ENCODE data around the gene GLT1D1. TPM values are rescaled to one million over a fixed set of nuclear protein-coding genes. Genes with fewer than 3 reads are reported as not detected.

GLT1D1 gene
- total RNA-seq, 4 donors from 2014 or later: 1.0 to 4.9 (median 3.0) TPM

DNA sequence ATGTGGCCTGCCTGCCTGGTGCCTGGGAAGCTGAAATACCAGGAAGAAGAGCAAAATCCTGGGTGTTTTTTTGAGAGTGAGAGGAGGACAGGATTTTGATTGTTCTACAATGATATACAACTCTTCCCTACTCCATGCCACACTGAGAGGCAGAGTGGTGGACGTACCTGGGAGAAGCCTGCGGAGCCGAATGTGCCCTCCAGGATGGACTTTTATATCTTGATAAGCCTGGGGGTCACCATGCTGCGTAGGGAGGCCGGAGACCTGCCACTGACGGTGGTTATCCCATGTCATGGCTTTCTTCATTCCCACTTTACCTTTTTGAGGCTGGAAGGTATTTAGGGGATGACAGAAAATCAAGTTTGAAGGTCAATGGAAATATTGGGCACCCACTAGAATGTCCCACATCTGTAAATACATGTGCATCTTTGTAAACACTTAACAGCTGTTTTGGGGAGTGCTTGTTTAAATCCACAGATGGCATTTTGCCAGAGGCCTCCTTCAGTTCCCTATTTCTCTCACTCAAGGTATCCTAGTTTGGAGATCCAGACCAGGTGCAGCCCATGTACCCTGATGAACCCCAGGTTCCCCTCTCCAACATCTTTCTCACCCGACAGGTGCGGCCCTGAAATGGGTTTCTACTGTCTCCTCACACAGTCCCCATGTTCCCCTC, 1.1 kb upstream of the GLT1D1 start:
- DNase-seq: no peak
- TF ChIP-seq, protein P1, sequence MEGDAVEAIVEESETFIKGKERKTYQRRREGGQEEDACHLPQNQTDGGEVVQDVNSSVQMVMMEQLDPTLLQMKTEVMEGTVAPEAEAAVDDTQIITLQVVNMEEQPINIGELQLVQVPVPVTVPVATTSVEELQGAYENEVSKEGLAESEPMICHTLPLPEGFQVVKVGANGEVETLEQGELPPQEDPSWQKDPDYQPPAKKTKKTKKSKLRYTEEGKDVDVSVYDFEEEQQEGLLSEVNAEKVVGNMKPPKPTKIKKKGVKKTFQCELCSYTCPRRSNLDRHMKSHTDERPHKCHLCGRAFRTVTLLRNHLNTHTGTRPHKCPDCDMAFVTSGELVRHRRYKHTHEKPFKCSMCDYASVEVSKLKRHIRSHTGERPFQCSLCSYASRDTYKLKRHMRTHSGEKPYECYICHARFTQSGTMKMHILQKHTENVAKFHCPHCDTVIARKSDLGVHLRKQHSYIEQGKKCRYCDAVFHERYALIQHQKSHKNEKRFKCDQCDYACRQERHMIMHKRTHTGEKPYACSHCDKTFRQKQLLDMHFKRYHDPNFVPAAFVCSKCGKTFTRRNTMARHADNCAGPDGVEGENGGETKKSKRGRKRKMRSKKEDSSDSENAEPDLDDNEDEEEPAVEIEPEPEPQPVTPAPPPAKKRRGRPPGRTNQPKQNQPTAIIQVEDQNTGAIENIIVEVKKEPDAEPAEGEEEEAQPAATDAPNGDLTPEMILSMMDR (IDR thresholded peaks at IDR 0.05 in 4 of 5, conservative IDR thresholded peaks at IDR 0.05 in 1 of 5): no peak
- no peak for TF ChIP-seq POLR2A (IDR thresholded peaks at IDR 0.05)
- in situ Hi-C loops (cut with MboI; ENCODE audit: low sequenced_read_pairs in 4 of 4) (no loop called here), intact Hi-C loops (cut with DNase I; ENCODE audit: low total_unique reads) (no loop called here)
- no peak overlapping the region for H3K4me3 ChIP-seq
- H3K27me3 ChIP-seq: peaks cover 2 to 6% (median 6%) of the 10 kb centered on the region in 3 donors
- H3K9me3 ChIP-seq: no peaks in the 10 kb centered on the region
- no peak overlapping the region for H3K27ac ChIP-seq
- H3K4me1 ChIP-seq: no peaks in the 10 kb centered on the region
- ATAC-seq: no peak
- no peaks in the 10 kb centered on the region for H3K36me3 ChIP-seq

DNA sequence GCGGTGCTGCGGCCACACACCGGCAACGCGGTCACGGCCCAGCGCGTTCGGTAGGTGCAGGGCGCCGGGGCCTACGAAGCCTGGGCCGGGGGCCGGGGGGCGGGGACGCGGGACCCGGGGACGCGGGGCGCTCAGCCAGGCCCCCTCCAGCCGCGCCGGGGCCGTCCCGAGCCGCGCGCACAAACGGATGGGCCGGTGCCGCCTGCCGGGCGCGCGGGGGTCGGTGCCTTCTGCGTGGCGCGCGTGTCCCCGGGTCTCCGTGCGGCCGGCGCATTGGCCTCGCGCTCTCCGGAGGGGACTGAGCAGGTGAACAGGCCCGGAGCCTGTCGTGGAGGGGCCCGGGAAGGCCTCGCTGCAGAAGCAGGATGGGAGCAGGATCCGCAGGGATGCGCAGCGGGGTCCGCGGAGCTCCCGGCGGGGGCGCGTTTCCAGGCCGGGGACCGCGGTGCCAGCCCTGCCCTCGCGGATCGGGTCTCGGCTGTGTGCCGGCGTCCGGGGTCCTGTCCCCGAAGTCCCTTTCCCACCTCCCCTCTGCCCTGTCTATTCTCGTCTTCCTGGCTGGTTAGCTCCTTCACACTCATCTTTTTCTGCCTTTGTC, 421 bp downstream of the GLT1D1 start:
- intact Hi-C loops (cut with DNase I; ENCODE audit: low total_unique reads): loop anchor here (1.0 kb wide), 1 partner anchor 71 kb away; no protein-coding TSS in a partner anchor
- Histone ChIP-seq H3K9me3 (no peaks in the 10 kb centered on the region), H3K4me1 (no peaks in the 10 kb centered on the region), H3K27me3 (peaks cover 2 to 6% (median 6%) of the 10 kb centered on the region in 3 donors), H3K27ac (no peak overlapping the region), H3K36me3 (no peaks in the 10 kb centered on the region), H3K4me3 (peak overlapping the region; percentile 36 to 54 (median 47))
- in situ Hi-C loops (cut with MboI; ENCODE audit: low sequenced_read_pairs in 4 of 4): no loop called here
- peak; percentile 24 to 37 for ATAC-seq
- TF ChIP-seq POLR2A (IDR thresholded peaks at IDR 0.05): no peak
- no peak for DNase-seq

DNA sequence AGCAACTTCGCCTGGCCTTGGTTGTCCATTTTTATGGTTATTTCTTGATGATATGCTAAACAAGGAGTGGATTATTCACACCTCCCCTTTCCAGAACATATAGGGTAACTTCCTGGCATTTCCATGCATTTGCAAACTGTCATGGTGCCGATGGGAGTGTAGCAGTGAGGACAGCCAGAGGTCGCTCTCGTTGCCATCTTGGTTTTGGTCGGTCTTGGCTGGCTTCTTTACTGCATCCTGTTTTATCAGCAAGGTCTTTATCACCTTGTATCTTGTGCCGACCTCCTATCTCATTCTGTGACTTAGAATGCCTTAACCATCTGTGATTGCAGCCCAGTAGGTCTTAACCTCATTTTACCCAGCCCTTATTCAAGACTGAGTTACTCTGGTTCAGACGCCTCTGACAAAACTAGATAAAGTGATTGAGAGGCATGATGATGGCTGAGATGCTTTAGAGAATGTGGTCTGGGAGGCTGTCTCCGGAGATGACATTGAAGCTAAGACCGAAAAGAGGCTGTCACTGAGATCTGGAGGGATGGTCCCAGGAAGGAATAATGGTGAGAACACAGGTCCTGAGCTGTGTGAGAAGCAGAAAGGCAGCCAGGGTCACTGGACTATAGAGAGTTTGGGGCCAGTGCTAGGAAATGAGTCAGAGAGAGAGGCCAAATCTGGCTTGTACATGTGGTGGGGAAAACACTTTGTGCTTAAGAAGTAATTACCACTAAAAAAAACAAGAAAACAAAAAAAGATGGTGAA, 2.9 kb downstream of the GLT1D1 start:
- peaks cover 2 to 6% (median 6%) of the 10 kb centered on the region in 3 donors for H3K27me3 ChIP-seq
- no peak overlapping the region for H3K27ac ChIP-seq
- no peak for TF ChIP-seq POLR2A (IDR thresholded peaks at IDR 0.05)
- TF ChIP-seq, protein P1 (IDR thresholded peaks at IDR 0.05 in 4 of 5, conservative IDR thresholded peaks at IDR 0.05 in 1 of 5): no peak
- ATAC-seq (no peak), DNase-seq (no peak)
- H3K36me3 ChIP-seq: no peaks in the 10 kb centered on the region
- no peaks in the 10 kb centered on the region for H3K4me1 ChIP-seq
- intact Hi-C loops (cut with DNase I; ENCODE audit: low total_unique reads): no loop called here
- H3K4me3 ChIP-seq: no peak overlapping the region
- in situ Hi-C loops (cut with MboI; ENCODE audit: low sequenced_read_pairs in 4 of 4): no loop called here
- no peaks in the 10 kb centered on the region for H3K9me3 ChIP-seq

DNA sequence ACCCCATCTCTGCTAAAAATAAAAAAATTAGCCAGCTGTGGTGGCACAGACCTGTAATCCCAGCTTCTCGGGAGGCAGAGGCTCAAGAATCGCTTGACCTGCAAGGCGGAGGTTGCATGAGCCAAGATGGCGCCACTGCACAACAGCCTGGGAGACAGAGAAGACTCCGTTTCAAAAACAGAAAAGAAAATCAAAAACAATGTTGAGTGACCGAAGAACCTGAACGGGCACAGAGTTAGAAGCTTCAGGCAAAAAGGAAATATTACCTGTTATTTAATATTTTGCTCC, 3.5 kb downstream of the GLT1D1 start:
- Histone ChIP-seq H3K36me3 (no peaks in the 10 kb centered on the region), H3K9me3 (no peaks in the 10 kb centered on the region), H3K27me3 (peaks cover 2 to 6% (median 6%) of the 10 kb centered on the region in 3 donors), H3K4me3 (no peak overlapping the region), H3K27ac (no peak overlapping the region), H3K4me1 (no peaks in the 10 kb centered on the region)
- no peak for DNase-seq
- in situ Hi-C loops (cut with MboI; ENCODE audit: low sequenced_read_pairs in 4 of 4) (no loop called here), intact Hi-C loops (cut with DNase I; ENCODE audit: low total_unique reads) (no loop called here)
- no peak for TF ChIP-seq POLR2A (IDR thresholded peaks at IDR 0.05)
- TF ChIP-seq, protein P1 (IDR thresholded peaks at IDR 0.05 in 4 of 5, conservative IDR thresholded peaks at IDR 0.05 in 1 of 5): no peak
- ATAC-seq: no peak

DNA sequence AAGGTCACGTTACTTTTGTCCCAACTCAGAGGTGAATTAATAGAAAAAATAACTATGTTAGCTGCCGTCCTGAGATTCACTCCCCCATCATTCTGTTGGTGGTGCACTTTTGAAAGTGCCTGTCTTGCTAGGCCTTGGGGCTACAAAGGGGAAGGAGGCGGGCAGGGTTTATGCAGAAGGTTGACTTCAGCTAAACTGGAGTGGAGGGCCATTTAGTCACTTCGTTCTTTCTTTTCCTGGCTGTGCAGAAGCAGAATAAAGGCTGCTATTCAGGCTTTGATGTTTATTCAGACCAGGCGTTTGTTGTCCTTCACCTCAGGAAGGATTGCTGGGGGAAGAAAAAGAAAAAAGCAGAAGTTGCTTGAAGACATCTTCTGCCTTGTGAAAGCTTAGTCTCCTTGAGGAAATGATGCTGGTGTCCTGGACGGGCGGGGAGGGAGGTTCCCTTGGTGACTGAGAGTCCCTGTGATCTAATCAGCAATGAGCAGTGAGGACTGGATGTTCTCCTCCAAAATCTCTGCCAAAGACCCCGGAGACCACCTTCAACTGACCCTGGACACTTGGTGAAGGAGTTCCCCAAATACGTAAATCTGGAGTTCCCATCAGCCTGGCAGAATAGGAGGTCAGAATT, 4.0 kb downstream of the GLT1D1 start:
- no peaks in the 10 kb centered on the region for H3K9me3 ChIP-seq
- DNase-seq (no peak), ATAC-seq (no peak)
- no peak overlapping the region for H3K27ac ChIP-seq
- H3K36me3 ChIP-seq: no peaks in the 10 kb centered on the region
- peaks cover 2 to 6% (median 6%) of the 10 kb centered on the region in 3 donors for H3K27me3 ChIP-seq
- intact Hi-C loops (cut with DNase I; ENCODE audit: low total_unique reads) (no loop called here), in situ Hi-C loops (cut with MboI; ENCODE audit: low sequenced_read_pairs in 4 of 4) (no loop called here)
- no peaks in the 10 kb centered on the region for H3K4me1 ChIP-seq
- no peak for TF ChIP-seq POLR2A (IDR thresholded peaks at IDR 0.05)
- TF ChIP-seq, protein P1 (IDR thresholded peaks at IDR 0.05 in 4 of 5, conservative IDR thresholded peaks at IDR 0.05 in 1 of 5): no peak
- H3K4me3 ChIP-seq: no peak overlapping the region

Measured in gastrocnemius medialis (tissue), 4 donors.